ENCODE data around the gene FAM168A. TPM values are rescaled to one million over a fixed set of nuclear protein-coding genes. Genes with fewer than 3 reads are reported as not detected.

Gene FAM168A
- total RNA-seq, 1 donor, result 18.0 TPM

GRCh38 chr11:73524774-73525173 lies 73.1 kb downstream of the FAM168A start:
- DNase-seq (ENCODE audit: low read depth in 2 of 3, low spot score in 2 of 3), result no peak

GRCh38 chr11:73521621-73522020 lies 76.3 kb downstream of the FAM168A start:
- DNase-seq (ENCODE audit: low read depth in 2 of 3, low spot score in 2 of 3), result peak in 2 of 3 donors; percentile 36 to 38

GRCh38 chr11:73520353-73521061 lies 77.4 kb downstream of the FAM168A start:
- peak in 1 of 3 donors; percentile 44 for DNase-seq (ENCODE audit: low read depth in 2 of 3, low spot score in 2 of 3)

- DNase-seq (ENCODE audit: low read depth in 2 of 3, low spot score in 2 of 3), result no peak
Measured at GRCh38 chr11:73519266-73519665, 78.6 kb downstream of the FAM168A start.

GRCh38 chr11:73518195-73518594 lies 79.7 kb downstream of the FAM168A start:
- no peak for DNase-seq (ENCODE audit: low read depth in 2 of 3, low spot score in 2 of 3)

GRCh38 chr11:73516080-73516479 lies 81.8 kb downstream of the FAM168A start:
- DNase-seq (ENCODE audit: low read depth in 2 of 3, low spot score in 2 of 3), result no peak

GRCh38 chr11:73513707-73514106 lies 84.2 kb downstream of the FAM168A start:
- DNase-seq (ENCODE audit: low read depth in 2 of 3, low spot score in 2 of 3), result no peak

- no peak for DNase-seq (ENCODE audit: low read depth in 2 of 3, low spot score in 2 of 3)
Measured at GRCh38 chr11:73510877-73511276, 87.0 kb downstream of the FAM168A start.

- DNase-seq (ENCODE audit: low read depth in 2 of 3, low spot score in 2 of 3), result no peak
Measured at GRCh38 chr11:73510106-73510505, 87.8 kb downstream of the FAM168A start.

GRCh38 chr11:73509188-73509587 lies 88.7 kb downstream of the FAM168A start:
- no peak for DNase-seq (ENCODE audit: low read depth in 2 of 3, low spot score in 2 of 3)

- DNase-seq (ENCODE audit: low read depth in 2 of 3, low spot score in 2 of 3), result no peak
Measured at GRCh38 chr11:73508243-73509176, 89.4 kb downstream of the FAM168A start.

- DNase-seq (ENCODE audit: low read depth in 2 of 3, low spot score in 2 of 3), result no peak
Measured at GRCh38 chr11:73507086-73507485, 90.8 kb downstream of the FAM168A start.

- DNase-seq (ENCODE audit: low read depth in 2 of 3, low spot score in 2 of 3), result no peak
Measured at GRCh38 chr11:73506038-73506437, 91.9 kb downstream of the FAM168A start.

GRCh38 chr11:73498343-73498742 lies 99.6 kb downstream of the FAM168A start:
- DNase-seq (ENCODE audit: low read depth in 2 of 3, low spot score in 2 of 3), result no peak

GRCh38 chr11:73496134-73496533 lies 101.8 kb downstream of the FAM168A start:
- DNase-seq (ENCODE audit: low read depth in 2 of 3, low spot score in 2 of 3), result peak in 1 of 3 donors; percentile 28

GRCh38 chr11:73495731-73496130 lies 102.2 kb downstream of the FAM168A start:
- DNase-seq (ENCODE audit: low read depth in 2 of 3, low spot score in 2 of 3), result no peak

GRCh38 chr11:73493956-73494598 lies 103.8 kb downstream of the FAM168A start:
- DNase-seq (ENCODE audit: low read depth in 2 of 3, low spot score in 2 of 3), result no peak

- DNase-seq (ENCODE audit: low read depth in 2 of 3, low spot score in 2 of 3), result no peak
Measured at GRCh38 chr11:73481626-73482025, 116.3 kb downstream of the FAM168A start.

- peak in 1 of 3 donors; percentile 35 for DNase-seq (ENCODE audit: low read depth in 2 of 3, low spot score in 2 of 3)
Measured at GRCh38 chr11:73480677-73481076, 117.2 kb downstream of the FAM168A start.

- no peak for DNase-seq (ENCODE audit: low read depth in 2 of 3, low spot score in 2 of 3)
Measured at GRCh38 chr11:73478737-73479347, 119.1 kb downstream of the FAM168A start.

- DNase-seq (ENCODE audit: low read depth in 2 of 3, low spot score in 2 of 3), result peak in 1 of 3 donors; percentile 13
Measured at GRCh38 chr11:73477518-73477917, 120.4 kb downstream of the FAM168A start.
